Testis (tissue), 3 donors: Measurements from ENCODE around the gene PSMA7. TPM values are rescaled to one million over a fixed set of nuclear protein-coding genes. Genes with fewer than 3 reads are reported as not detected.

ENCODE experiments used
- DNase-seq: peaks from one replicate; pipeline ENCODE4 v3.0.0-alpha.2; 2019
- H3K27ac ChIP-seq, 2 donors: fragments of 200-600 bp; sonication (generic); one replicate each; pipeline ENCODE4 v1.5.1; 2019
- H3K27me3 ChIP-seq: fragments of 200-600 bp; sonication (generic); one replicate; pipeline ENCODE4 v1.5.1; 2019
- H3K36me3 ChIP-seq: fragments of 200-600 bp; sonication (generic); one replicate; pipeline ENCODE4 v1.5.1; 2017; ENCODE audit warnings: low read depth; ENCODE audit errors: missing control alignments
- H3K4me1 ChIP-seq: fragments of 200-600 bp; sonication (generic); one replicate; pipeline ENCODE4 v1.5.1; 2019
- H3K4me3 ChIP-seq, 2 donors: fragments of 200-600 bp; sonication (generic); one replicate each; pipeline ENCODE4 v1.5.1; 2017 to 2019
- H3K9me3 ChIP-seq: fragments of 200-600 bp; sonication (generic); one replicate; pipeline ENCODE4 v1.5.1; 2017
- CTCF ChIP-seq, 3 experiments: fragments of 450-650 bp in 2 of 3; fragments of 200-600 bp in 1 of 3; sonication (generic) in 1 of 3; IDR thresholded peaks; one replicate each; pipeline ENCODE4 v1.5.1; 2016 to 2019; ENCODE audit warnings: antibody characterized with exemption in 3 of 3, mild to moderate bottlenecking in 2 of 3, moderate library complexity in 1 of 3
- POLR2A ChIP-seq: fragments of 450-650 bp; IDR thresholded peaks from one replicate; pipeline ENCODE4 v1.6.1; 2017; ENCODE audit warnings: antibody characterized with exemption, mild to moderate bottlenecking, moderate library complexity
- WGBS, 2 donors: methylation state at CpG; one replicate each; pipeline ENCODE4 v1.1.5; 2018; 5-methylcytosine and 5-hydroxymethylcytosine counted together
- intact Hi-C: fragments of 100-400 bp; cut with DNase I; formaldehyde crosslinking; loops from one replicate; pipeline ENCODE4 v1.15.1; 2023; ENCODE audit warnings: low total_unique reads
- polyA plus RNA-seq: library from polyadenylated mRNA; stranded (reverse); fragments of 350-450 nt; fragmentation: Illumina TruSeq; extraction: RNeasy Lipid Tissue Mini Kit (QIAGEN cat#74804); gene quantifications from one replicate; pipeline ENCODE4 v1.2.3, GENCODE V29; 2014; ENCODE audit warnings: low read depth, low replicate concordance; ENCODE audit not compliant: insufficient read depth
- total RNA-seq, 2 donors: library from RNA; depleted of rRNA; stranded (reverse); fragments of >200 nt; gene quantifications; one replicate each; pipeline ENCODE4 v1.2.3, GENCODE V29; 2016

Gene PSMA7
- total and polyA plus RNA-seq, 3 donors from 2014 or later, result 124 to 203 (median 146) TPM

GRCh38 chr20:62141397-62142251, 1.6 kb downstream of the PSMA7 start:
- Histone ChIP-seq H3K9me3 (no peaks in the 10 kb centered on the region), H3K36me3 (no peaks in the 10 kb centered on the region), H3K4me1 (peaks cover 32% of the 10 kb centered on the region), H3K4me3 (peak overlapping the region; percentile 76 to 92), H3K27ac (peak overlapping the region; percentile 64 to 98), H3K27me3 (no peaks in the 10 kb centered on the region)
- intact Hi-C loops, result loop anchor here (5.0 kb wide), 1 partner anchor 74 kb away; the partner anchor contains the start of gene TAF4
- 17 to 18% methylated on average over 11 to 14 of the region's 14 CpGs for WGBS, 2 donors
- no peak for DNase-seq
- peak in 1 of 3 experiments; percentile 11 for TF ChIP-seq CTCF (IDR thresholded peaks at IDR 0.05)
- TF ChIP-seq POLR2A, result no peak

- no peaks in the 10 kb centered on the region for H3K36me3 ChIP-seq
- H3K4me3 ChIP-seq, result no peak overlapping the region
- H3K27me3 ChIP-seq, result no peaks in the 10 kb centered on the region
- no peak for DNase-seq
- WGBS, 2 donors, result 67 to 79% methylated on average over 7 of the region's 7 CpGs
- TF ChIP-seq POLR2A (no peak), CTCF (IDR thresholded peaks at IDR 0.05) (no peak)
- H3K9me3 ChIP-seq, result no peaks in the 10 kb centered on the region
- H3K4me1 ChIP-seq, result peaks cover 31% of the 10 kb centered on the region
- H3K27ac ChIP-seq, result no peak overlapping the region
- intact Hi-C loops, result loop anchor here (5.0 kb wide), 1 partner anchor 74 kb away; the partner anchor contains the start of gene TAF4
Measured at GRCh38 chr20:62141043-62141396, 2.2 kb downstream of the PSMA7 start.

GRCh38 chr20:62139636-62140035, 3.6 kb downstream of the PSMA7 start:
- TF ChIP-seq CTCF (IDR thresholded peaks at IDR 0.05) (no peak), POLR2A (no peak)
- H3K36me3 ChIP-seq, result no peaks in the 10 kb centered on the region
- 89 to 100% methylated on average over 1 to 13 of the region's 13 CpGs for WGBS, 2 donors
- peaks cover 19% of the 10 kb centered on the region for H3K4me1 ChIP-seq
- intact Hi-C loops, result loop anchor here (5.0 kb wide), 1 partner anchor 72 kb away; the partner anchor contains the start of gene TAF4
- H3K4me3 ChIP-seq, result no peak overlapping the region
- no peaks in the 10 kb centered on the region for H3K27me3 ChIP-seq
- H3K27ac ChIP-seq, result no peak overlapping the region
- no peaks in the 10 kb centered on the region for H3K9me3 ChIP-seq
- no peak for DNase-seq

- Histone ChIP-seq H3K36me3 (no peaks in the 10 kb centered on the region), H3K9me3 (no peaks in the 10 kb centered on the region), H3K4me3 (no peak overlapping the region), H3K27ac (no peak overlapping the region), H3K4me1 (peaks cover 20% of the 10 kb centered on the region), H3K27me3 (no peaks in the 10 kb centered on the region)
- 90 to 92% methylated on average over 10 of the region's 10 CpGs for WGBS, 2 donors
- DNase-seq, result no peak
- intact Hi-C loops, result no loop called here
- TF ChIP-seq POLR2A, result no peak
Measured at GRCh38 chr20:62138912-62139311, 4.3 kb downstream of the PSMA7 start.

GRCh38 chr20:62138204-62138543, 5.0 kb downstream of the PSMA7 start:
- no peak for DNase-seq
- Histone ChIP-seq H3K9me3 (no peaks in the 10 kb centered on the region), H3K27me3 (no peaks in the 10 kb centered on the region), H3K4me1 (peaks cover 20% of the 10 kb centered on the region), H3K36me3 (no peaks in the 10 kb centered on the region), H3K27ac (no peak overlapping the region), H3K4me3 (no peak overlapping the region)
- 78 to 83% methylated on average over 11 of the region's 11 CpGs for WGBS, 2 donors
- intact Hi-C loops, result no loop called here
- TF ChIP-seq POLR2A (no peak), CTCF (IDR thresholded peaks at IDR 0.05) (no peak)
